Measurements from ENCODE around the gene CRYGC.
"Not testable (repeated sequence)": the region's sequence is repeated elsewhere in the genome, so short reads cannot be mapped to it uniquely, and the experiment has no call there.

The CRYGC gene, protein sequence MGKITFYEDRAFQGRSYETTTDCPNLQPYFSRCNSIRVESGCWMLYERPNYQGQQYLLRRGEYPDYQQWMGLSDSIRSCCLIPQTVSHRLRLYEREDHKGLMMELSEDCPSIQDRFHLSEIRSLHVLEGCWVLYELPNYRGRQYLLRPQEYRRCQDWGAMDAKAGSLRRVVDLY

DNA sequence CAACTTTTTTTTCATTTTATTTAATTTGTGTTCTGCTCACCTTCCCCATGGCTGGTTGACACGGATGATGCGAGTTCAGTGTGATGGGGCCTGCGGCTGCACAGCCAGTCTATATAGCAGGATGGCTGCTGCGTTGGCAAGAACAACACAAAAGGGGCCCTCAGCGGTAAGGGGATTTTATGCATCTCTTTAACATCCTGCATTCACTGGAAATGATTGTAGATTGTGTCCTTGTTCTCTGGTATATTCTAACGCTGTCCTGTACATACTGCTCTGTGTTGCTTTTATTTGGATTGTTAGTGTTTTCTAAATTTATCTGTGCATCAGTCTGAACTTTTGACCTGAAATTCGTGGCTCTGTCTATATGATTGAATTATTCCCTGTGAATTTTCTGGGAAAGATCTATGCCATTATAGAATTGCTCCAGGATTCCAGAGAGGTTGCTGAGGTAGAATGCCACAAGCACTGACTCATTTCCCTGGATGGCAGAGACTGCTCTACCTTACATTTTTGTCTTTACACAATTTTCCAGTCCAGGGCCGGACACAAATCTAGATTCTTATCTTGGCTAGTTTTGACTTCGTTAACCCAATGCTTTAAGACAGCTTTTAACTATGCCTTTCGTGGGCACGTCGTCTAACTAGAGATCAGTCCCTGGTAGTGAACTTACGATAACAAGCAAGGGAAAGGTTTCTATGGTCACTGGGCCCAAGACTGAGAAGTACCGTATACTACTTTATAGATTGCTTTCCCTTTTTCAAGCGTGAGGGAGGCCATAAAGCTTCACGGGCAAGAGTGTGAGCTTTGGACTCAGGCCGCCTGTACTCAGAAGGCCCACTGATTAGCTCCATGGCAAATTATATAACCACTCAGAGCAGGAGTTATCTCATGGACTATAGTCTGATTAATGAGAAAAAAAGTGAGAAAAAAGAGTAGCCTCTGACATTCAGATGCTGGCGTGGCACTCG lies at the start of gene CRYGC:
Gene CRYGC, minus strand, starts transcription at position 85 of the 968 bp plus-strand sequence. Its CDS starts 36 bp downstream, at position 49.
- DNase-seq = no peak

DNA sequence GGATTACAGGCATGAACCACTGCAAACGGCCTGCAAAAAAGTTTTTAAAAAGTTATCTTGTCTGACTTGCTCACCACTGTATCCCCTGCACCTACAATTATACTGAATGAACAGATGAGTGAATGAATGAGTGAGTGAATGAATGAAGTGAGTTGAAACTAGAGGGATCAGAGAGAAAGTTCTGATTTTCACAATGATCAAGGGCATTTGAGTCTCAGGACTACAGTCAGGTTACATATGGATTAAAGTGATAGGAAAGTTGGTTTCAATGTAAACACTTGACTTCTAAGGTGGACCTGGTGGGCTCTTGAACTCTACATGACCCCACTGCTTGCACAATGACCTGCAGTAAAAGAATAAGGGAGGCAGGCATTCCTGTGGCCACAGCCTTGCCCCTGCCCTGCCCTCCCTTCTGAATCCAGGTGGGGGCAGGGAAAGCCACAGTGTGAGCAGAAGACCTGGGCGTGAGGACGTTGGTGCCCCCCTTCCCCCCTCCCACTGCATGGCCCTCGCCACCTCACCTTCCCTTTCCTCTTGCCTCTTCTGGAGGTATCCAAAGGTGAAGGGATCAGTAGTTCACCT lies 49.5 kb upstream of the CRYGC start:
- DNase-seq = no peak

DNA sequence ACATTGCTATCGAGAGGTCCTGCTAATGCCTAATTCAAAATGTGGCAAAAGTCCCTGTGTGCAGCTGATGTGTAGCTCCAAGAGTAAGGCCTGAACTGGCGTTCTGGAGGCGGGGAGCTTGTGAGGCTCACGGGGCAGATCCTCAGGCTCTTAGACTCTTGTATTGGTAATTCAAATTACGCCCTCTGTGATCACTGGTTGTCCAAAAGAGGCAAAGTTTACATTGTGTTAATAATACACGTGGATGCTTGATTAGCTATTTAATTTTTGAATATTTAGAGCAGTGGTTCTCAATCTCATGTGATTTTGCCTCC lies 46.2 kb upstream of the CRYGC start:
- DNase-seq = no peak

DNA sequence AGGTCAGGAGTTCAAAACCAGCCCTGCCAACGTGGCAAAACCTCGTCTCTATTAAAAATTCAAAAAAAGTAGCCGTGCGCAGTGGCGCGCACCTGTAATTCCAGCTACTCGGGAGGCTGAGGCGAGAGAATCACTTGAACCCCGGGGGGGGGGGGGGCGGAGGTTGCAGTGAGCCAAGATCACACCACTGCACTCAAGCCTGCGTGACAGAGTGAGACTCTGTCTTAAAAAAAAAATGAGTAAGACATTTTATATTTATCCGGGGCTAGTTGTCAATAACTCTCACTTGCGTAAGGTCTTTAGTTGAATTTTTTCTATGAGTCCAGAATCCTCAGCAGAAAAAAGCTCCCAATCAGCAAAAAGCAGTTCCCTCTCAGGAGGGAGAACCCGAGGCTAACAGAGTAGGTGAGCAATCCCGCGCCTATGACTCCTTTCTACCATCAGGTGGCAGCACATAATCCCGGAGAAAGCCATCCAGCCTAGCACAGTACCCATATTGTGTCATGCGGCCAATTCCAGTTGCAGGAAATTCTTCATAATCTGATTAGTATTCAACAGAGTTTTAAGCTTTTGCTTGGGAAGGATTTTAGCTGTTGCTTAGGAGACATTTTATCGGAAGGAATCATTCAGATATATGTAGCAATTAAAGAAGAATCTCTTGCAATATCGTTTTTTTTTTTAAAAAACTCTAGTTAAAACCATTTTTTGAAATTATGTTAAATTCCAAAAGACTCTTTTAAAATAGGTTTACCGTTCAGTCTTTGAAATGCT lies 45.6 kb upstream of the CRYGC start:
- peak; percentile 74 to 90 for DNase-seq

DNA sequence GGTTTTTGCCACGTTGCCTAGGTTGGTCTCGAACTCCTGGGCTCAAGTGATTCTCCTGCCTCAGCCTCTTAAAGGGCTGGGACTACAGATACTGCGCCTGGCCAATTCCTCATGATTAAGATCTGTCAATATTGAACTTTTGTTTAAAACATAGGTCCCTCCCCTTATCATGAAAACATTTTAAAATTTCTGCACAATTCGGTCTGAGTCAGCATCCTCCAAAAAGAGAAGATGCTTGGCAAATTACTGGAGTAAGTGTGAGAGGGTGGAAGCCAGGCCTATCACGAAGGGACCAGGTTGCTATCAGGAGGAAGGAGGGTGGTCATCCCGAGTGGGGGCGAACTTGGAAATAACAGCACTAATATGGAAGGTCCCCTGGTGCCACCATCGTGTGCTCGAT lies 44.5 kb upstream of the CRYGC start:
- no peak for DNase-seq

DNA sequence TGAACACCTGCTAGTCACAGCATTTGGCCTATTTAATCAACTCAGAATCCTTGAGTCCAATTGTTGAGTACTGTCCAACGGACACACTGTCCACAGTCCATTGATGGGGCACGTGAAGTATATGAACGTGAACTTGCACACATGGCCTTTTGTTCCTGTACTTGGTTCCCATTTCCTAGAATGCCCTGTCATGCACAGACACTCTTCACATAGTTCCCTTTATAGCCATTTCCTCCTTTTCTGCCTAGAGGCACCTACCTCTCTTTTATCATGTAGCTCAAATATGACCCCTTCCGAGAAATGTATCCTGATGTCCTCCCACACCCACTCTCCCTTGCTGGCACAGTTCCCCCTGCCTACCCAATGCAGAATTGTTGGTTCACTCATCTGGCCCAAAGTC lies 42.5 kb upstream of the CRYGC start:
- no peak for DNase-seq

DNA sequence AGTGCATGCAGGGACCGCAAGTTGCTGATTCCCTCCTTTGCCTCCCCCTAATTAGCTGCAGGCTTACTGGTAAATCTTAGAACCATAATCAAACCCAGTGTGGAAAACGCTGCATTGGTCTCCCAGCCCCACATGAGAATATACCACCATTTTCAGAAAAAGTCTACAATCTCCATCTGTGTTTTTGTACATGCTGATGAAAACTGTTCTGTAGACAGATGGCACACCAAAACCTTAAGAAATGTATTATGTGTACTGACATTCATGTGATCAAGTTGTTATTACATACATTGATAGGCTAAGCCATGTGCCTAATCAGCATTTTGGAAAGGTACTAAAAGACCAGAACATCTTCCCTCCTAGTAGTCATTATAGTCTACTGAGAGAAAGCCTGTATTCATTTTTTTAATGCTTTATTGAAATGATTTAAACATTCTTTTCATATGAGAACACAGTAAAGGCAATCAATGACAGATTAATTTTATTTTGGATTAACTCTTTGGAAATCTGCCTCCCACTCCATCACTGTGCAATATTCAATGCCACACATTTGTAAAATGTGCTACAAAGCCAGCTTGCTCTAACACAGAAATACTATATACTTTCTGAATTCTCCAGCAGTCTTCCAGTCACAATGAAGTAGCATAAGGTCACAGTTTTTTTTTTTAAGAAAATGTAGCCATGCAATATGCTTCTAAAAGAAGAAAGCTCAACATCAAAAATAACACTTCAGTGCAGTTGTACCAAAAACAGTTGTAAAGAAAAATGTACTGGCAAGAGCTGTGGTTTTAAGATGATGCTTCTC lies 35.5 kb upstream of the CRYGC start:
- no peak for DNase-seq

DNA sequence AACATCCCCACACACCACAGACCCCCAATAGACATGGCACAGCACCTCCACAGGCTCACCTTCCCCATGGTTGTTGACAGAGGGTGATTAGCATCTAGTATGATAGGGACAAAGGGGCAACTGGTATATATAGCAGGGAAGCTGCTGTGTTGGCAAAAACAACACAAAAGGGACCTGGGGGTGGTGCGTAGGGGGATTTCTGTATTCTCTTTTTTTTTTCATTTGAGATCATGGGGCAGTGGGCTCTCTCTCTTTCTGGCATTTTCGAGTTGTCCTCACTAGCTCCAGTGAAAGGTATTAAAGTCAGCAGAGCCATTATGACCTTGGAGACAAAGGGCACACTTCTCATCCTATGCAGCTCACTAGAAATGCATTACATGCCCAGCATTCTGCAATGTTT lies 33.9 kb upstream of the CRYGC start, which contains the start of gene CRYGA:
Gene CRYGA, minus strand, starts transcription at position 101 of the 400 bp plus-strand sequence. Its CDS starts 33 bp downstream, at position 68.
- no peak for DNase-seq

DNA sequence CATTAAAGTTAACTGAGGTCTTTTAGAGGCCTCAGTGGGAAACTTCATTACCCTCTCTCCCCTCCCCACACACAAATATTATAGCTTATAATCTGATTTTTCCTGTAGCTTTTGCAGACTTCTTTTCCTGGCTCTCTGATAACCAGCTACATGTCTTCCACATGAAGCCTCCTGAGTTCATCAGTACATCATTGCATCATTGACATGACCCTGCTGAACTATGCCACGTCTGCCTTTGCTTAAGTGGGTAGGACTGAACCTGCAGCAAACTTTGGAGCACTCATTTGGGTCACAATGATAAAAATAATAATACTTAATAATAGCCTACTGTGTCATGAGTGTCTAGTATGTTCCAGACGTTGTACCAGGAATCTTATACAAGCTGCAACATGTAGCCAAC lies 26.8 kb upstream of the CRYGC start:
- no peak for DNase-seq

DNA sequence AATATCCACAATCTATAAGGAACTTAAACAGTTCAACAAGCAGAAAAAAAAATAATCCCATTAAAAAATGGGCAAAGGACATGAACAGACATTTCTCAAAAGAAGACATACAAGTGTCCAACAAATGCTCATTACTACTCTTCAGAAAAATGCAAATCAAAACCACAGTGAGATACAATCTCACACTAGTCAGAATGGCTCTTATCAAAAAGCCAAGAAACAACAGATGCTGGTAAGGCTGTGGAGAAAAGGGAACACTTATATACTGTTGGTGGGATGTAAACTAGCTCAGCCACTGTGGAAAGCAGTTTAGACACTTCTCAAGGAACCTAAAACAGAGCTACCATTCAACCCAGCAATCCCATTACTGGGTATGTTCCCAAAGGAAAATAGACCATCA lies 23.5 kb upstream of the CRYGC start:
- DNase-seq = no peak

DNA sequence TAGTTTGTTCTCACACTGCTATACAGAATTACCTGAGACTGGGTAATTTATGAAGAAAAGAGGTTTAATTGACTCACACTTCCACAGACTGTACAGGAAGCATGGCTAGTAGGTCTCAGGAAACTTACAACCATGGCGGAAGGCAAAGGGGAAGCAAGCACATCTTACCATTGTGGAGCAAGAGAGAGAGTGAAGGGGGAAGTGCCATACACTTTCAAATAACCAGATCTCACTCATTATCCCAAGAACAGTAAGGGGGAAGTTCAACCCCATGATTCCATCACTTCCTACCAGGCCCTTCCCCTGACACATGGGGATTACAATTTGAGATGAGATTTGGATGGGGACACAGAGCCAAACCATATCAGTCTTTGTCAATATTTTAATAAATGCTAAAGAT lies 21.3 kb upstream of the CRYGC start:
- no peak for DNase-seq

DNA sequence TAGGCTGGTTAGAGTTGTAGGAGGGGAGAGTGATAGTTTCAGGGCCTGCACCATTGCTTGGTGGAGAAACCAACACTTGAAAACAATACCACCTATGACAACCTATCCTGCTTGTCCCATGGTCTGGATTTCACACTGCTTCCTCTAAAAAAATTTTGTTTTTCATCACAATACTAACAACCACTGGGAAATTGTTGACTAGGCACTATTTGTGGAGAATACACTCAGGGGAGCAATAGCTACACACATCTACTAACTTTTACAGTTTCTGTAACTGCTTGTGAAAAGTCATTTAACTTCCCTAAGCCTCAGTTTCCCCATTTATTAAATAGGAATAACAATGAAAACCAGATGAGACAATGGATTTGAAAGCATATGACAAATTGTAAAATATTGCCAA lies 20.5 kb upstream of the CRYGC start:
- no peak for DNase-seq

DNA sequence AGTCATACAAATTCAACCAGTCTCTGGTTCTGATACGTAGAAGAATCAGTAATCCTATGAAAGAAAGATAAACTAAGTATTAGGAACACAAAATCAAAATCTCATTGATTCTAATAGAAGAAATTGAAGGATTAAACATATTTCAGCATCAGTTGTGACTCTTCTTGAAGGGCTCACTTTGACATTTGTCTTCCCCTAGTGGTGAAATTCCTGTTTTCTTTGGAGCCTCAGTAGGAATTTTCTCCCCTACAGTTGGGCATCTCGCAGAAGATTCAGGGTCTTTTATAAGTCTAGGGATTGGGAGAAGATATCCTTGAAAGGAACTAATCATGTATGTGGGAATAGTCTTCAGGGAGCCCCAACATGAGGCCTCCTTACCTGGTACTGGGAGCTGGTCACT lies 19.2 kb upstream of the CRYGC start:
- DNase-seq = no peak

DNA sequence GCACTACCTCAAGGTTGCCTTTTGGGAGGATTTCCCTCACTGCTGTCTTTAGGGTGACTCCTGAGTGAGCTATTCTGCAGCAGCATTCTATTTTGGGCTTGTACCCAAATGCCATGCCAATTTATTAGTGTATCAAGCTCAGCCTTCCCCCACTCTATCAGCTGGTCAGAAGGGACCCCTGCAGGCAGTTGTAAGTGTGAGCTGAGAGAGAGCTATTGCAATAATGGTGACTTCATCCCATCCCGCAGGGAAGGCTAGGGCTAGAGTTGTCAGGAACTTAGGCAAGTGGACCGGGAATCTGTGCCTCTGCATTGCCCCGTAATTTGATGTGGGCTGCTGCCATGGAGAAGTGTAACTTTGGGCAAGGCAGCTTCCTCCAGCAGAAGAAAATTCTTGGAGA lies 18.1 kb upstream of the CRYGC start:
- DNase-seq = no peak

DNA sequence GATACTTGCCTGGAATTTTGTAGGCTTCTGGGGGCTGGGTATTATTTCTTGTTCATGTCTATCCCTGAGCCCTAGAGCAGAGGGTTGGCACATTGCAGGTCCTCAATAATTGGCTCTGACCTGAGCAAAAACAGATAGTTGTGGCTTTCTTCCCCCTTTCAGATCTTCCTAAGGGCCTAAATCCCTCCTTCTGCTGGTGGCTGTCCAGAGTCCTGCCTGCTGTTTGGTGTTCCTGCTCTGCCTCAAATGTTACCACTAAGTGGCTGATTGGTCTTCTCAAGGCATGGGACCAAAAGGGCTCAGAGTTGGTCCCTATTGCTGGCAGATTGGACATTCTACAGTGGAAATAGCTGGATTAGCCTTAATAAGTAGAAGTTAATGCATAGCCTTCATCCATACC lies 17.4 kb upstream of the CRYGC start:
- DNase-seq = no peak

DNA sequence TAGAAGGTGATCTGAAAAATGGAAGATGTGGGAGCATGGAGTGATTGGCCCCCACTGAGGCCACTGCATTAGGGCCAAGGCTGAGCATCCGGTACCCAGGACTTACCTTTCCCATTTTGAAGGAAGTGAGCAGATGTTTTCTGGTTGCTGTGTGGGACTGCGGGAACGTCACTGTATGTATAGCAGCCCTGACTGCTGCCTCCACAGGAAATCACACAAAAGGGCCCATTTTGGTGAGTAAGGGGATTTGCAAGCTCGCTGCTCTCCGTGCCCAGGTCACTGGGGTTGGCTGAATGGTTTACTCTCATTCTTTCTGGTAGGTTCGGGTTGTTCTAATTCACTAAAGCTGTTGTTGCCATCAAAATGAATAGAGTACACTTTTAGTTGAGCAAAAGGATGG lies 16.4 kb upstream of the CRYGC start, which contains the start of gene CRYGB:
Gene CRYGB, minus strand, starts transcription at position 153 of the 400 bp plus-strand sequence. Its CDS starts 38 bp downstream, at position 115.
- no peak for DNase-seq

DNA sequence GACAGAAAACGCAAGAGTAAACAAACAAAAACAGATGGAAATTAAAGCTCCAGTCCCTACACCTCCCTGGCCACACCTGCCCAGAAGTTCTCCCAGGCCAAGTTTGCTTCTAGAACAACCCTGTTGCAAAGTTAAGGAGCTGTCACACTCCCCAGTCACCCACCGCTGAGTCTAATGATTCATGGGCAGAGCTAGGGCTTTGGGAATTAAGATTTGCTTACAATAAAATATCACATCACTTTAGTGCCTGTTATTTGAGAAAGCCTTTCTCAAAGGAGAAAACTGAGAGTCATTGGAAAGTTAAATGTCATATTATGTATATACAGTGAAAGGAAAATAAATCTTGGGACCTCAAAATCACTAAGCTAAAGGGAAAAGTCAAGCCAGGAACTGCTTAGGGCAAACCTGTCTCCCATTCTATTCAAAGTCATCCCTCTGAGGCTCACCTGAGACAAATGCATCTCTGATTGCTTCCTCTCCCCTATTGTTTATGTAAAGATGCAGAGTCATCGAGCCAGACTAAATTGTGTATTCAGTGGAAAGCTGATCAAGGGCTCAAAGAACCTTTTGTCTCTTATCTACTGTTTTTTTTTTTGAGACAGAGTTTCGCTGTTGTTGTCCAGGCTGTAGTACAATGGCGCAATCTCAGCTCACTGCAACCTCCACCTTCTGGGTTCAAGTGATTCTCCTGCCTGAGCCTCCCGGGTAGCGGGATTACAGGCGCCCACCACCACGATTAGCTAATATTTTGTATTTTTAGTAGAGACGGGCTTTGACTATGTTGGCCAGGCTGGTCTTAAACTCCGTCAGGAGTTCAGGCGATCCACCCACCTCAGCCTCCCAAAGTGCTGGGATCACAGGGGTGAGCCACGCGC lies 13.5 kb upstream of the CRYGC start:
- DNase-seq = no peak

DNA sequence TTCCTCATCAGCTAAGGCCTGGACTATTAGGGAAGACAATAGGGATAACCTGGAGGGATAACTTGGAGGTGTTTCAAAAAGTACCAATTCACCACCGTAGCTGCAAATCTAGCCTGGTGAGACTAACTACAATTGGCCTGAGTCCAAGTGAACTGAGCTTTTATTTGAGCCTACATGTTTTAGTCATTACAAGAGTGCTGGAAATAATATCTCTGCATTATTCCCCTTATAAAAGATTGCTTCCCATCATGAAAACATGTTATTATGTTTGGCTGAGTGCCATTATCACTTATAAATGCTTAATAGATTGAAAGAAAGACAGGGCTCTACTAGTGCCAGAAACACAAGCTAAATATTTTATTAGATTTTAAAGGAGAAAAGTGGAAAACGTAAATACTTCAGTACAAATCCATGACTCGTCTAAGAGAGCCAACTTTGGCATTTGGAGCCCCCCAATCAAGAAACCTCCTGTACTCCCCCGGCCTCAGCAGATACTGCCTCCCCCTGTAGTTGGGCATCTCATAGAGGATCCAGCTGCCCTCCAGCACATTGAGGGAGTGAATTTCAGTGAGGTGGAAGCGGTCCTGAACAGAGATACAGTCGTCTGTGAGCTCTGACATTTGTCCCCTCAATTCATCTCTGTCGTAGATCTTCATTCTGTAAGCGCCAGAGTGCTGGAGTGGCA lies 12.8 kb upstream of the CRYGC start:
- no peak for DNase-seq

DNA sequence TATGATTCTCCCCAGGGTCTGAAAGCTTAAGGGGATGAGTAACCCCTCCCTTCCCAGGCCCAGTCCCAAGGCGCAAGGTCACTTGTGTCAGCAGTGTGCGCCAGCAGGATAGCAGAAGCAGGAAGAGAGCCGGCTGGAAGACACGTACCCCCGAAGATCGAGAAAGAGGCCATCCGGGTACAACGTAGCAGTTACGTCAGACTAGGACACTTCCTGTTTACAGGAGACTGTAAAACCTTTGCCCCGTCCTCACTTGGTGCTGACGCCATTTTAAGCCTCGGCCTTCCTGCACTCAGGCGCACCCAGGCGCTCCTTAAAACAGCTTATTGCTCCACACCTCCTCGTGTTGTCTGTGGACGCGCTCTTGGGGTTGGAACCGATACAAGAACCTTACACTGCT lies 9.8 kb upstream of the CRYGC start:
- DNase-seq = no peak

DNA sequence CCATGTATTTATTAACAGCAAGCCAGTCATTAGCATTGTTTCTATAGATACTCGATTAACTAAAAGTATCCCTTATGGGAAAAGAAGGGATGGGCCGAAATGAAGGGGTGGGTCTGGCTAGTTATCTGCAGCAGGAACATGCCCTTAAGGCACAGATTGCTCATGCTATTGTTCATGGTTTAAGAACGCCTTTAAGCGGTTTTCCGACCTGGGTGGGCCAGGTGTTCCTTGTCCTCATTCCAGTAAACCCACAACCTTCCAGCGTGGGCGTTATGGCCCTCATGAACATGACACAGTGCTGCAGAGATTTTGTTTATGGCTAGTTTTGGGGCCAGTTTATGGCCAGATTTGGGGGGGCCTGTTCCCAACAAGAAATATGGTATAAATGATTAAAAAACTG lies 8.7 kb upstream of the CRYGC start:
- not testable (repeated sequence) for DNase-seq

DNA sequence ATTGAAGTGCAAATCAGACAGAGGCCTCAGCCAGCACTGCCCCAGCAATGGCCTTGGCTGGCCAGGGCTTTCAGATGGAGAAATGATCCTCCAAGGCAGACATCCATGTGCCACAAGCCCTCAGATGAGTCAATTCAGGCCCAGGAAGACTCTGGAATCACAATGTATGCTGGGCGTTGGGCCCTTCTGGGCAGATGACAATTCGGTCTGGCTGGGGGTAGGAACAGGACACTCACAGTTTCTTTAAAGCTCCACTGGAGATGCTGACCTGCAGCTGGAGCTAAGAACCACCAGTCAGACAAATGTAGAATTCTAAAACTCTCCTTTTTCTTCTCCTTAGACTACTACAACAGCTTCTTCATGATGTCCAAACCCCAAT lies 7.1 kb upstream of the CRYGC start:
- no peak for DNase-seq

All from hippocampal formation (tissue), 2 donors.